HG03025 (cell line): ENCODE data around the gene ULBP3.
"Not testable (repeated sequence)": the region's sequence is repeated elsewhere in the genome, so short reads cannot be mapped to it uniquely, and the experiment has no call there.

Experiments
- ATAC-seq: cut with Tn5 transposase; IDR thresholded peaks from one replicate; pipeline ENCODE4 v1.9.1; 2021; ENCODE audit warnings: mild to moderate bottlenecking, moderate library complexity; ENCODE audit not compliant: unreplicated experiment, low FRiP score

The ULBP3 gene

DNA sequence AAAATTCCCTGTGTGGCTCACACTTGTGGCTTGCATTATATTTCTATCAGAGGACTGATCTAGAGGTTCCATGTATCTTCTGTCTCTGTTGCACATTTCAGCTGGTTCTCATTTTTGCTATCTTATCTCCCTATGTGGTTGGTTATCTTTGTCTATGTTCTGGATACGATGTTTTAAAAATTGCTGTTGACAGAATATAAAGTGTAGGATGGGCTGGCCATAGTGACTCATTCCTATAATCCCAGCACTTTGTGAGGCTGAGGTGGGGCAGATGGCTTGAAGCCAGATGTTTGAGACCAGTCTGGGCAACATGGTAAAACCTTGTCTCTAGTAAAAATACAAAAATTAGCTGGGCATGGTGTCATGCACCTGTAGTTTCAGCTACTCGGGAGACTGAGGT lies 9.9 kb upstream of the ULBP3 start:
- no peak for ATAC-seq

DNA sequence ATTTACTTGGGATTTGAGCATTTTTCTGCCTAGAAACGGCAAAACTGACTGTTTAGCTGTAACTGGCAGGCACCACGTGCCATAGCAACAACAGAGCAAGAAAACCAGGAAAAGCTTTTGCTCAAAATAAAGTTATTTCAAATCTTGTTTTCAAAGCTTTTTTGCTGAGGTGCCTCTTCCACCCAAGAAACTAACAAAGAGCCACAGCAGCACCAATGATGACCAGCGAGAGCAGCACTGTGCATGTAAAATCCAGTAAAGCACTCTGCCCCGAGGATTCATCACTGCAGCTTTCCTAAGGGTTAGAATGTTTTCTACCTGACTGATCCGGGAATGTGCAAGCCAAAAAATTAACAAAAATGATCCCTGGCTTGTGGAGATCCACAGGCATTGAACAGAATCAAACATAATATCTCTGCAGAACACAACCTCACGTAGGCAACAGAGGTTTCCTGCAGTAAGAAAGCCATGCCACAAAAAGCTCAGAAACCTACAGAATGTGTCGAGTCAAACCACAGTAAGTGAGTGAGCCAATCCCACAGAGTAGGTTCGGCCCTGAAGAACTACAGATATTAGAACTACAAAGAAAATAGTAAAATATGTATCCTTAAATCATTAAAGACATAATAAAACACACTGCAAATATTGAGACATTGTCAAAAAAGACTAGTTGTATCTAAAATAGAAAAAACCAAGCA lies 7.4 kb upstream of the ULBP3 start:
- ATAC-seq = no peak

DNA sequence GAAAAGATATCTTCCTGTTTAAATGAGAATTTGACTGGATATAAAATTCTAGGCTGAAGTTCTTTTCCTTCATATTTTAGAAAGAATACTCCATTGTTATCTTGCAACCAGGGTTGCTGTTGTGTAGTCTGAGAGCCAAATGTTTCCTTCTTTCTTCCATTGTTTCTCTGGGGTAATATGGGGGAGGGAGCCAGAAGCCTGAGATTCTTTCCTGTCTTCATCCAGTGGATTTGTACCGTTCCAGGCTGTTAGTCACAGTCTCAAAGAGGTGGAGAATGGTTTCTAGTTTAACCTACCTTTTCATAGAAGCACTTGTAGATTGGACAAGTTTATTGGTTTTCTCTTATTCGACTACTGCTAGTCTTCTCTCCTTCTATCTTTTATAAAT lies 6.1 kb upstream of the ULBP3 start:
- ATAC-seq = no peak

DNA sequence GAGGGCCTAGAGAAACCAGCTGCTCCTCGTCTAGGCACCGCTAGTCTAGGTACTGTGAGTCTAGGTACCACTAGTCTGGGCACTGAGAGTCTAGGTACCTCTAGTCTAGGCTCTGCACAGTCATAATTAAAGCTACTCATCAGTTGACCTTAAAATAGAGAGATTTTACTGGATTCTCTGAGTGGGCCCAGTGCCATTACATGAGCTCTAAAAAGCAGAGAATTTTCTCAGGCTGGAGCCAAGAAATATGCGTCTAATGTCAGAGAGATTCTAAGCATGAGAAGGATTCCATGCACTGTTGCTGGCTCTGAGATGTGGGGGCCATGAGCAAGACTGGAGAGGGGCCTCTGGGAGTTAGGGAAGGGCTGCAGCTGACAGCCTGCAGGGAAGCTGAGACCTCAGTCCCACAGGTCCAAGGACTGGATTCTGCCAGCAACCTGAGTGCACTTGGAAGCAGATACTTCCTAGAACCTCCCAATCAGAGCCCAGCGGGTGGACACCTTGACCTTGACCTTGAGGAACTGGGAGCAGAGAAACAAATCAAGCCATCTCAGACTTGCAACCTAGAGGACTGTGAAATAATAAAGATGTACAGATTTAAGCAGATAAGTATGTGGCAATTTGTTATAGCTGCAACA lies 5.6 kb upstream of the ULBP3 start:
- not testable (repeated sequence) for ATAC-seq

DNA sequence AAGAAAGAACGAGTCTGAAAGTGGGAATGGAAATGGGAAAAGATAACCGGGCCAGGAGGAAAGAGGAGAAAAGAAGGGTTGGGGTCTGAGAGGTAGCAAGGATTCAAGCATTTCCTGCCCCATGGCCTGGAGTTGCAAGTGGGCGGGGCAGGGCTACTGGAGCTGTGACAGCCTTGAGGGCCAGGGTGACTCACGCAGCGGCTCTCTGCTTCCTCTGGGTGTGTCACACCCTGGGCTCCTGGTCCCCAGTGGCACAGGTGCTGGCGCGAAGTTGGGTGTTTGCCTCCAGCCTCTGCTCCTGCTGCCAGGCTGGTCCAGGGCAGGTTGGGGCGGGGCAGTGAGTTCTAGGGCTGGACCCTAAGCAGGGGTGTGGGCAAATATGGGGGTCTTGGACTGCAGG lies 3.3 kb upstream of the ULBP3 start:
- no peak for ATAC-seq

DNA sequence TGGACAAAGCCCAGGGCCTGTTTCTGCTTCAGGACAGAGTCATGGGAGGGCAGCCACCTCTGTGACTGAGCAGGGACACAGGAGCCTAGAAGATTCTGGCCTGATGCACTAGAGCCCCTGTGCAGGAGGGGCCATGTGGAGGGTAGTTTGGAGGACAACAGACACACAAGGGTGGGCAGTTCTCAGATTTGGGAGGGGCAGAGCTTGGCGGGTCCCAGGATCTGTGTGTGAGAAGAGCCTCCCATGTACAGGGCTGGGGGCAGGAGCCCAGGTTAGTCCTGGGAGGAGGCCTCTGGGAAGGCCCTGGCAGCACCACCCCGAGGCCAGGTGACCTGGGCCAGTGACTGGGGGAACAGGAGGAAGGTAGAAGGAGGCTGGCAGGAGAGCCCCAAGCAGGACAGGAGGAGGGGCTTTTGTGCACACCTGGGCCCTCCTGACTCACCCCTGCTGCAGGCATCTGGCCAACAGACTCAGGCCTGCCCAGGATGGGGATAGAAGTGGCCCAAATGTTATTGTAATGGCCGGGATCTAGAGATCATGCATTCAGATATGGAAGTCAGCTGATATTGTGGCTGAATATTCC lies 1.4 kb upstream of the ULBP3 start:
- ATAC-seq = no peak

DNA sequence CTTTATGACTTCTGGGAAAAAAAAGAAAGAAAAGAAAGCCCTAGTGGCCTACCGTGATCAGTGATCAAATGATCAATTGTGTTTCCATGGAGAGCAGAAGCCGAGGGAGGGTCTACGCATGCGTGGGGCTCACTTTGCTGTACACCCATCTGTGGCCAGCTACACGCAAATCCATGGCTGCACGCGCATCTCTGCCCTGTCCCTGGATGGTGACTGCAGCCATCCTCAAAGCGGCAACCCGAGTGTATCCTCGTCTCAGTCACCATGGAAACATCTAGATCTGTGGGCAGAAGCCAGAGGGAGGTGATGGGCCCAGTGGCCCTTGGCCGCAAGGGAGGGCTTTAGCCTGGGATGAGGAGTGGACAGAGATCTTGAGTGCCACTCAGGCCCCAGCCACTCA lies 785 bp upstream of the ULBP3 start:
- no peak for ATAC-seq

DNA sequence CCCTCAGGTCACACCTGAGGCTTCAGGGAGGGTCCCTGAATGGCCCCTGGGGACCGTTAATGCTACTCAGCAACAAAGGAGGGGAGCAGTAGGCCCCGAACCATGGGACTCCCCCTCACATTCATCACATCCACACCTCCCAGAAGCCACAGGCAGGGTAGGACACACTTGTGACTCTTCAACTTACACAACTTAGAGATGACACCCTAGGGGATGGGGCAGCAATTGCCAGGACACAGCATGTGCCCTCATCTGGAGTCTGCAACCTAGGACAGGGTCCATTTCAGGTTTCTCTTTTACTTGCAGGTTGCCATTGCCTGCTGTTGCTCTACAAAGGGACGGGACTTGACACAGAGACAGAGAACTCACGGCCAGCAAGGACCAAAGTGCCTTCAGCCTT lies 770 bp downstream of the ULBP3 start:
- no peak for ATAC-seq

DNA sequence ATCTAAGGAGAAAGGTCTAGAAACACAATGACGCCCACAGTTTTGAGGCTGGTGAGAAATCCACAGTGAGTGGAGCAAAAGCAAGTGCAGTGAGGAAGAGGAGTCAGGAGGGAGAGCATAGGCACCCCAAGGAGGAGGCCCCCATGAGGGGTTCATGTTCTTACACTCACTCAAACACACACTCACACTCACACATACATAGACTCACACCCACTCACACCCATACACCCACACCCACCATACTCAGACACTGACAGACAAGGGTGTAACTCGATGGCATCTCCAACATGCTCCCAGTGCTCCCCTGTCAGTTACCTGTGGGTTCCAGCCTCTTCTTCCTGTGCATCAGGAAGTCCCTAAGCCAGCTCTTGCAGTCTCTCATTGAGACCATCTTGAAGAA lies 3.8 kb downstream of the ULBP3 start:
- no peak for ATAC-seq

DNA sequence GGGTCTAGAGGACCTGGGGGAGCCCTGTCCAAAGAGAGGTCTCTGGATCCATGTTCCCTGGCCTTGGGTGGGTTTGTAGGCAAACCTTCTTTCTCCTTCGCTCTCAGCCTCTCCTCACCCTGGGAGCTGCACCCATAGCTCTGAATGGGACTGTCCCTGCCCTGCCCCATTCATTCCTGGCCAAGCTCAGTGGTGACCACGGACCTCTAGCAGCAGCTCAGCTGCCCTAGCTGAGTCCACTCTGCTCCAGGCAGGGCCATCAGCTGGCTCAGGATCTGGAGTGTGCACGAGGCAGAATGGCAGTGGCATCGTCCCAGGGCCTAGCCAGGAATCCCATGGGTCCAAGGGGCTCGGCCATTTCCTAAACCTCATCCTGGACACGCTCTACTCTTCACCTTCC lies 5.3 kb downstream of the ULBP3 start:
- ATAC-seq = no peak

DNA sequence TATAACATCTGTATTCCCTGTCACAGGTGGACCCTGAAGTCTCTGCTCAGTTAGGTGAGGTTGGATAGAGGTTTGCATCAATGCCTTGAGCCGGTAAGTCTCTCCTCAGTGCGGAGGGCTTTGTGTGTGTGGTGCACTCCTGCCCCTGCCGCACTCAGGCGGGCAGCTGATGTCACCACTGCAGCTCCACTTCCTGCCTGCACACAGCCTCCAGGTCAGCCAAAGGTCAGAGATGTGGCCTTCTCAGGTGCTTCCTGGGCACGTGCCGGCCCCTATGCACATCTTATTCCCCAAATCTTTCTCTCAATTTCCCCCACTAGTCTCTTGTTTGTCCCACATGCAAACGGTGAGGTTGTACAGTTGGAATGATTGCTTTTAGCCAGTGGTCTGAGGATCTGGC lies 8.9 kb downstream of the ULBP3 start:
- not testable (repeated sequence) for ATAC-seq

DNA sequence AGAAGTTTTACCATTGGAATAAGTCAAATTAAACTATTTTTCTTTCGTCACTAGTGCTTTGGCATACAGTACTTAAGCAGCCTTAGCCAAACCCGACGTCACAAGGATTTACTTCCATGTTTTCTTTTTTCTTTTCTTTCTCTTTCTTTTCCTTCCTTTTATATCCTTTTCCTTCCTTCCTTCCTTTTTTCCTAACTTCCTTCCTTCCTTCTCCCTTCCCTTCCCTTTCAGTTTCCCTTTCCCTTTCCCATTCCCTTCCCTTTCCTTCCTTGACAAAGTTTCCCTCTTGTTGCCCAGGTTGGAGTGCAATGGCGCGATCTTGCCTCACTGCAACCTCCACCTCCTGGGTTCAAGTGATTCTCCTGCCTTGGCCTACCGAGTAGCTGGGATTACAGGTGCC lies 9.9 kb downstream of the ULBP3 start:
- no peak for ATAC-seq

DNA sequence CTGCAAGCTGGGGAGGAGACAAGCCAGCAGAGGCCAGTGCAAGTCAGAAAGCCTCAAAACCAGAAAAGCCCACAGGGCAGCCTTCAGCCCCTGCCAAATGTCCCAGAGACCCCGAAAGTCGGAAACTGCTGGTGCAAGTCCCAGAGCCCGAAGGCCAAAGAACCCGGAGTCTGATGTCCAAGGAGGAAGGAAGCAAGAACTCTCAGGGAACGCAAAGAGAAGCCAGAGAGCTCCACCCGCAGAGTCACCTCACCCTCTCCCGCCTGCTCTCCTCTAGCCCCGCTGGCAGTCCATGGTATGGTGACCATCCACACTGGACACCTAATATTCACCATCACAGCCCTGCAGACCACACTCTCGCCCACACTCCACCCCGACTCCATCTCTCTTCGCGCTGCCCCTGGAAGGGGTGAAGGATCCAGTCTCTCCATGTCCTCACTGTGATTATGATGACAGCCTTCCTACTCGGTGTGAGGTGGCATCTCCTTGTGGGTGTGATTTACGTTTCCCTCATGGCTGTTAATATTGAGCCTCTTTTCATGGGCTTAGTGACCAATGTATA lies 10.6 kb downstream of the ULBP3 start:
- ATAC-seq = no peak

DNA sequence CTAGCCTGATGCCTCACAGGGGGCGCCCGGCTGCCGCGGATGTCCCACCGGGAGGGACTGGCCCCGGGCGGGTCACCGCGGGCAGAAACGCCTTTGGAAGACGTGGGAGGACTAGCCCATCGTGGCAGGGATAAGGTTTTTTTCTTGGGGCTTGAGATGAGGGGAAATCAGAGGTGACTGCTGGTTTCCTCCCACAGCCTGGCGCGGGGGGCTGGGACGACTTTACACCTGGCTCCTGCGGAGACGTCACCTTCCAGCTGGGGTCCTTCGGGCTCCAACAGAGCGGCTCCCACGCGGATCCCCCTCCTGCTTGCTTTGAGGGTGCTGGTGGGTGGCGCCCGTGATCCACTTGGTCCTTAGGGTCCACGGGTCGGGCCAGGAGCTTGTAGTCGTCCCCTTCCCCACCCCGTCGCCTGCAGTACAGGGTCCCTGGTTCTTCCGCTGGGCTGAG lies 11.4 kb downstream of the ULBP3 start:
- no peak for ATAC-seq

DNA sequence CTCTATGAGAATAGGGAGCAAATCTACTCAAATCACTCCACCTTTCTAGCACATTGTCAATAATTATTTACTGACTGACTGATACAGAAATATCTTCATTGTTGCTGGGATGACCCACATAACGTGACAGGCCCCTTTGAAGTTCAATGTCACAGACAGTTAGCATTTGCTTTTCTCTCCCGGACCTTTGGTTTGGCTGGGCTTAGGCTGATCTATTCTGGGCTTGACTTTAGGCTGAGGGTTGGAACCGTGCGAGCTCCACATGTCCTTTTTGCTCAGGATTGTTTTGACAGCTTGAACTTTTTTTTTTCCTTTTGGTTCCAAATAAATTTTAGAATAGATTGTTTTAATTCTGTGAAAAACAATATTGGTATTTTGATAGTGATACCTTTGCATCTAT lies 12.0 kb downstream of the ULBP3 start:
- ATAC-seq = no peak

DNA sequence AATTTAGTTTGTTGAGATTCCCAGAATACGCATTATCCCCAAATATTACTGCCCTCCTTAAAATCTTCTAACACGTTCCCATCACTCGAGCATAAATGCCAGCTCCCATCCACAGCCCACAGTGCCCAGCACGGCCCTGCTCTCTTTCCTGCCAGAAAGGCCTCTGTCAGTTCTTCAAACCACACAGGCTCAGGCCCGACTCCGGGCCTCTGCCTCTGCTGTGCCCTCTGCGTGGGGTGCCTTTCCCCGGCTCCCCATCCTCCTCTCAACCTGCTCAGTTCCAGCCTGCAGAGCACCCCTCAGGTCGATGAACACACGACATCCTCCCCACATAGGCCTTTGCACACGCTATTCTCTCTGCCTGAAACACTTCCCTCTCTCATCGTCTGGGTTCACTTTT lies 12.8 kb downstream of the ULBP3 start:
- no peak for ATAC-seq

DNA sequence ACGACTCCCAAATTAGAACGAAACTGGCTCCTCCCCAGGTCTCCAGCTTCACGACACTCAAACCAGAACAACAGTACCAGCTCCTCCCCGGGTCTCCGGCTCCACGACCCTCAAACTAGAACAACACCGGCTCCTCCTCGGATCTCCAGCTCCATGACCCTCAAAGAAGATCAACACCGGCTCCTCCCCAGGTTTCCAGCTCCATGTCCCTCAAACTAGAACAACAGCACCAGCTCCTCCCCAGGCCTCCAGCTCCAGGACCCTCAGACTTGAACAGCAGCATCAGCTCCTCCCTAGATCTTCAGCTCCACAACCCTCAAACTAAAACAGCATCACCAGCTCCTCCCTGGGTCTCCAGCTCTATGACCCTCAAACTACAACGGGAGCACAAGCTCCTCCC lies 13.8 kb downstream of the ULBP3 start:
- ATAC-seq = no peak

DNA sequence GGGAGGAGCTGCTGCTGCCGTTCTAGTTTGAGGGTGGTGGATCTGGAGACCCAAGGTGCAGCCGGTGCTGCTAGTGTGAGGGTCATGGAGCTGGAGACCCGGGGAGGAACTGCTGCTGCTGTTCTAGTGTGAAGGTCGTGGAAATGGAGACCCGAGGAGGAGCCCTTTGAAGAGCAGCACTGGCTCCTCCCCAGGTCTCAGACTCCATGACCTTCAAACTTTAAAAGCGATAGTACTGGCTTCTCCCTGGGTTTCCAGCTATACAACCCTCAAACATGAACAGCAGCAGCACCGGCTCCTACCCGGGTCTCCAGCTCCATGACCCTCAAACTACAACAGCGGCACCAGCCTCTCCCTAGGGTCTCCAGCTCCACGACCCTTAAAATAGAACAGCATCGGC lies 15.5 kb downstream of the ULBP3 start:
- no peak for ATAC-seq

DNA sequence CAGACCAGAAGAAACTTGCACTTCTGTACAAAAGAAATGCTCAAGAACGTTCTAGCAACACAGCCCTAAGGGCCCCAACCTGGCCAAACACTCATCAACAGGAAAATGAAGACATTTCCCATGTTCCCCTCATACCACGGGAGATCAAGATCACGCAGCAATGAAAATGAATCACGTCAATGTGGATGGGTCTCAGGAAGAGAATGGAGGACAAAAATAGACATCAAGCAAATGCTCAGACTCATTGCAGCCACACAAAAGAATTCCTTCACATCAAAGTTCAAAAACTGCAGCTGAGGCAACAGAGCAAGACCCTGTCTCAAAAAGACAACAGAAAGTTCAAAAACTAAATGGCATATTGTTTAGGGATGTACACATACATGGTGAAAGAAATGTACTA lies 18.1 kb downstream of the ULBP3 start:
- ATAC-seq = no peak

DNA sequence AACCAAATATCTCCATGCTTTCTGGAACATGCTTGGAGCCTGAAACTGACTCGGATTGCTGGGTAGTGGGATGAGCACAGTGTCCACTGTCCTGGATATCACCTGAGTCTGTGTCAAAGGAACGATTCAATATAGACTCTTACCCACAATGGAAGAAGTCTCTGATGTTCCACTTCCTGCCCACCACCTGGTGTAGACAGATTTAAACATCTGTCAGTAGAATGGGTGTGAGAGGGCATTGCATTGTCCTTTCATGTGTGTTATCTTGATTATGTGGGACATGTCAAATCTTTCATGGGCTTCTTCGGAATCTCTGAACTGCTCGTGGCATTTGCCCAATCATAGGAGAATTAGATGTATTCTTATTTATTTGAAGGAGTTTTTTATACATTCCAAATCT lies 20.8 kb downstream of the ULBP3 start:
- no peak for ATAC-seq

DNA sequence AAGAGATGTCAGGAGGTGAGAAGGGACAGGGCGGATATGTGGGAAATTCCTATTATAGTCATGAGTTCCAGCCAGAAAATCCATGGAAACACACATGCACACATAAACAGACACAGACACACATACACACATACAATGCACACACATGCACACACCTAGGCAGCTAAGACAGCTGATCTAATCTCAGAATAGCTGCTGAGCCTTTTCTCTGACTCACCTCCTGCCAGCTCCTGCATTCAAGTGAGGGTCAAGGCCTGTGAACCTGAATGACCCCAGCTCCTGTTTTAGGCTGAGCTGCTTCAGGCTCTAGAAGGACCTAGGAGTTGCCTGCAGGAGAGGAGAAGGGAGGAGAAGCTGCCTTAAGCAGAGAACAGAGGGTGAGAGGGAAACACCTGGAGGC lies 22.0 kb downstream of the ULBP3 start:
- no peak for ATAC-seq

DNA sequence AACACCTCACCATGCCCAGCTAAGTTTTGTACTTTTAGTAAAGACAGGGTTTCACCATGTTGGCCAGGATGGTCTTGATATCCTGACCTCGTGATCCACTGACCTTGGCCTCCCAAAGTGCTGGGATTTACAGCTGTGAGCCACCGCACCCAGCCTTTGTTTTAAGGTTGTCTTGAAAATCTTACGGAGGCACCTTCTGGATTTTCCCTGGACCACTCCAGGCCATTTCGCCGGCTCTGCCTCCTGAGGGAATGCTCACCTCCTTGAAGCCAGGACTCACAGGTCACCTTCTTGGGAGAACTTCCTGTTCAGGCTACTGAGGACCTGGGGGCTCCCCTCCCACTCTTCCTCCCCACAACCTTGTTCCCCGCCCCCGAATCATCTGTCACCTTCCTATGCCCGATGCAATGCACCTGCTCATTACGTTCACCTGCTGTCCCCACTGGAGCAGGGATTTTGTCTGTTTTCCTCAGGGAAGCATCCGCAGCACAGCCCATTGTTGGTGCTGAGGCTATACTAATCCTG lies 24.2 kb downstream of the ULBP3 start:
- no peak for ATAC-seq
